ENCODE data around the gene EIF2B5.
"Not testable (repeated sequence)": the region's sequence is repeated elsewhere in the genome, so short reads cannot be mapped to it uniquely, and the experiment has no call there.

The EIF2B5 gene

DNA sequence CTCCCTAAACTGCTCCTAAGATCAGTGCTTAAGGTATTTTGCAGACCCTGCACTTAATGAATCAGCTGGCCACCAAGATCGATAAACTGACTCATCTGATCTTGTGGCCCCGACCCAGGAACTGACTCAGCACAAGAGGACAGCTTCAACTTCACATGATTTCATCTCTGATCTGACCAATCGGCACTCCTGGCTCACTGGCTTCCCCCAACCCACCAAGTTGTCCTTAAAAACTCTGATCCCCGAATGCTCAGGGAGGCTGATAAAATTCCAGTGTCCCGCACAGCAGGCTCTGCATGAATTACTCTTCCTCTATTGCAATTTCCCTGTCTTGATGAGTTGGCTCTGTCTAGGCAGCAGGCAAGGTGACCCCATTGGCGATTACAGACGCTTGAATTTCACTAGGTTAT is 24.8 kb upstream of the EIF2B5 start:
- no peak overlapping the region for H3K4me3 ChIP-seq (ENCODE audit: control insufficient read depth, low read depth, low read length)
- TF ChIP-seq, protein P1, sequence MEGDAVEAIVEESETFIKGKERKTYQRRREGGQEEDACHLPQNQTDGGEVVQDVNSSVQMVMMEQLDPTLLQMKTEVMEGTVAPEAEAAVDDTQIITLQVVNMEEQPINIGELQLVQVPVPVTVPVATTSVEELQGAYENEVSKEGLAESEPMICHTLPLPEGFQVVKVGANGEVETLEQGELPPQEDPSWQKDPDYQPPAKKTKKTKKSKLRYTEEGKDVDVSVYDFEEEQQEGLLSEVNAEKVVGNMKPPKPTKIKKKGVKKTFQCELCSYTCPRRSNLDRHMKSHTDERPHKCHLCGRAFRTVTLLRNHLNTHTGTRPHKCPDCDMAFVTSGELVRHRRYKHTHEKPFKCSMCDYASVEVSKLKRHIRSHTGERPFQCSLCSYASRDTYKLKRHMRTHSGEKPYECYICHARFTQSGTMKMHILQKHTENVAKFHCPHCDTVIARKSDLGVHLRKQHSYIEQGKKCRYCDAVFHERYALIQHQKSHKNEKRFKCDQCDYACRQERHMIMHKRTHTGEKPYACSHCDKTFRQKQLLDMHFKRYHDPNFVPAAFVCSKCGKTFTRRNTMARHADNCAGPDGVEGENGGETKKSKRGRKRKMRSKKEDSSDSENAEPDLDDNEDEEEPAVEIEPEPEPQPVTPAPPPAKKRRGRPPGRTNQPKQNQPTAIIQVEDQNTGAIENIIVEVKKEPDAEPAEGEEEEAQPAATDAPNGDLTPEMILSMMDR (conservative IDR thresholded peaks at IDR 0.05; ENCODE audit: control insufficient read depth, insufficient read depth, low read depth, low read length) = no peak
- DNase-seq (ENCODE audit: low read depth) = peak; percentile 74

DNA sequence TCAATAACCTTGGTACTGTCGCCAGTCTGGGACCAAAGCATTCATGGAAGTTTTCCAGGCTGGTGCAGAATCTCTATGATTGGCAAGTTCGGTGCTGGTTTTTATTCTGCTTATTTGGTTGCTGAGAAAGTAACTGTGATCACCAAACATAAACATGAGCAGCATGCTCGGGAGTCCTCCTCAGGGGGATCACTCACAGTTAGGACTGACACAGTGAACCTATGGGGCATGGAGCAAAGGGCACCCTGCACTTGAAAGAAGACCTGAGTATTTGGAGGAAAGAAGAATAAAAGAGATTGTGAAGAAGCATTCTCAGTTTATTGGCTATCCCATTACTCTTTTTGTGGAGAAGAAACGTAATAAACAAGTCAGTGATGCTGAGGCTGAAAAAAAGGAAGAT is 19.1 kb upstream of the EIF2B5 start:
- DNase-seq (ENCODE audit: low read depth) = no peak
- TF ChIP-seq, protein P1 (conservative IDR thresholded peaks at IDR 0.05; ENCODE audit: control insufficient read depth, insufficient read depth, low read depth, low read length) = no peak
- H3K4me3 ChIP-seq (ENCODE audit: control insufficient read depth, low read depth, low read length) = no peak overlapping the region

DNA sequence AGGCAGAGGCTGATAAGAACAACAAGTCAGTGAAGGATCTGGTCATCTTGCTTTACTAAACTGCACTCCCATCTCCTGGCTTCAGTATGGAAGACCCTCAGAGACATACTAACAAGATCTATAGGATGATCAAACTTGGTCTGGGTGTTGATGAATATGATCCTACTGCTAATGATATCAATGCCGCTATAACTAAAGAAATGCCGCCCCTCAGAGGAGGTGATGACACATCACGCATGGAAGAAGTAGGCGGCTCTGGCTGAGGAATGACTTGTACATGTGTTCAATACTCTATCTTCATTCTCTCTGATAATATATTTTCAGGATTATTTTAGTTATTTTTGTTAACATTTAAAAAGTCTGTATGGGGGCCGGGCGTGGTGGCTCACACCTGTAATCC is 17.5 kb upstream of the EIF2B5 start:
- no peak overlapping the region for H3K4me3 ChIP-seq (ENCODE audit: control insufficient read depth, low read depth, low read length)
- peak; percentile 16 for DNase-seq (ENCODE audit: low read depth)
- TF ChIP-seq, protein P1 (conservative IDR thresholded peaks at IDR 0.05; ENCODE audit: control insufficient read depth, insufficient read depth, low read depth, low read length) = no peak

DNA sequence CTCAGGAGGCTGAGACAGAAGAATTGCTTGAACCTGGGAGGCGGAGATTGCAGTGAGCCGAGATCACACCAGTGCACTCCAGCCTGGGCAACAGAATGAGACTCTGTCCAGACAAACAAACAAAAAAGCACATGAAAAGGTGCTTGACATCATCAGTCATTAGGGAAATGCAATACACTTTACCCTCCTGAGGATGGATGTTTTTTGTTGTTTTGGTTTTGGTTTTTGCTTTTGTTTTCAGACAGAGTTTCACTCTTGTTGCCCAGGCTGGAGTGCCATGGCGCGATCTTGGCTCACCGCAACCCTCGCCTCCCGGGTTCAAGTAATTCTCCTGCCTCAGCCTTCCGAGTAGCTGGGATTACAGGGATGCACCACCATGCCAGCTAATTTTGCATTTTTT is 14.1 kb upstream of the EIF2B5 start:
- DNase-seq (ENCODE audit: low read depth) = not testable (repeated sequence)

DNA sequence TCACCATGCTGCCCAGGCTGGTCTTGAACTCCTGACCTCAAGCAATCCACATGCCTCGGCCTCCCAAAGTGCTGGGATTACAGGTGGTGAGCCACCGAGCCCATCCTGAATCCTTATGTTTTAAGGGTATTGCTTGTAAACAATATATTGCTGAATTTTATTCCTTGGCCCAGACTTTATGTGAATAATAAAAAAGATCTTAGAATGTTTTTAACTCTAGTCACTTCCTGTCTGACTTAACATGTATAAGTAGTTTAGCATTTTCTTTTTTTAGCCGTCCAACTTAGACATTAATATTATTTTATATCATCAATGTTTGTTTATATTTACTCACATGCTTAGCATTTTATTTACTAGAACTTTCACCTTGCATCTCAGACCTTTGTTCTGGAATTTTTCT is 9.2 kb upstream of the EIF2B5 start:
- TF ChIP-seq, protein P1 (conservative IDR thresholded peaks at IDR 0.05; ENCODE audit: control insufficient read depth, insufficient read depth, low read depth, low read length) = no peak
- DNase-seq (ENCODE audit: low read depth) = no peak
- H3K4me3 ChIP-seq (ENCODE audit: control insufficient read depth, low read depth, low read length) = no peak overlapping the region

More for the DNA sequence above, 14.1 kb upstream of the EIF2B5 start:
- not testable (repeated sequence) for H3K4me3 ChIP-seq (ENCODE audit: control insufficient read depth, low read depth, low read length)

DNA sequence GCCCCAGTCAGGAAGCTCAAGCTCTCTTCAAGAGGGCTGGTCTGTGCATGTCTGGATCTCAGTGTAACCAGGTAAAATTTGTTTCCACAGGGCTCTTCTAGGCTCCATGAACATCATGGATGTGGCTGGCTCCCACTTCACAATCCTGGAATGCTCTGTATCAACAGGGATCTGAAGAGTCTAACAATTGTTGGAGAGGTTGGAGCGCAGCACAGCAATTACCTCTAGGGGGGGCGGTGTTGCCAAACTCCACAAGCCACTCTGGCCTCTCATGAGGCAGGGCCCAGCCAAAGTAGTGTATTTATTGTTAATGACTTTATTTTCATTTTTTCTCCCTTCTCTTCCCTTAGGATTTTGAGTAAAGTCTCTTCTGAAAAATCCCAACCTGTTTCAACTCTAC is 6.1 kb upstream of the EIF2B5 start:
- peak; percentile 58 for DNase-seq (ENCODE audit: low read depth)
- TF ChIP-seq, protein P1 (conservative IDR thresholded peaks at IDR 0.05; ENCODE audit: control insufficient read depth, insufficient read depth, low read depth, low read length) = peak; percentile 43

DNA sequence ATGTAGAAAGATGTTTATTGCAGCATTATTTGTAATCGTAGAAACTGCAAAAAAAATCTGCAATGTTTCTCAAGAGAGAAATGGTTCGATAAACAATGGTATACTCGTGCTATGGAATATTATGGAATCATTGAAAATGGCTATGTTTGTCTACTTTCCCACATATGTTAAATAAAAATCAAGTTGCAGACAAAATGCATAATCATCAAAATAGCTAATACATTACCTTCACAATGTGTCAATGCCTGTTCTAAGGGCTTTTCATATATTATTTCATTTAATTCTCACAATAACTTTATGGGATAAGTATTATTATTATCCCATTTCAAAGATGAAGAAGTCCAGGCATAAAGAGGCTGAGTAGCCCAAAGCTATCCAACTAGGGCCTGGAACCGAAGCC is 2.2 kb upstream of the EIF2B5 start:
- no peak overlapping the region for H3K4me3 ChIP-seq (ENCODE audit: control insufficient read depth, low read depth, low read length)
- TF ChIP-seq, protein P1 (conservative IDR thresholded peaks at IDR 0.05; ENCODE audit: control insufficient read depth, insufficient read depth, low read depth, low read length) = no peak

More for the DNA sequence above, 6.1 kb upstream of the EIF2B5 start:
- no peak overlapping the region for H3K4me3 ChIP-seq (ENCODE audit: control insufficient read depth, low read depth, low read length)

More for the DNA sequence above, 2.2 kb upstream of the EIF2B5 start:
- DNase-seq (ENCODE audit: low read depth) = no peak
